Smooth muscle cell (in vitro differentiated cells): ENCODE measurements around the gene SCAMP2. TPM values are rescaled to one million over a fixed set of nuclear protein-coding genes. Genes with fewer than 3 reads are reported as not detected.

Experiments
- DNase-seq: peaks from one replicate; lab custom pipeline; 2025; ENCODE audit not compliant: unreplicated experiment; lab: John Stamatoyannopoulos, UW
- H2AFZ ChIP-seq: fragments of 200-600 bp; sonication (generic); 2 replicates; pipeline ENCODE4 v1.6.0; 2016; ENCODE audit warnings: antibody characterized with exemption, low read depth, mild to moderate bottlenecking
- H3F3A ChIP-seq: fragments of 200-600 bp; sonication (generic); 2 replicates; pipeline ENCODE4 v1.6.0; 2017; ENCODE audit warnings: antibody characterized with exemption, low read depth
- H3K27ac ChIP-seq: fragments of 200-600 bp; sonication (generic); 2 replicates; pipeline ENCODE4 v1.5.1; 2016; ENCODE audit warnings: low read depth, mild to moderate bottlenecking
- H3K27me3 ChIP-seq: fragments of 200-600 bp; sonication (generic); 2 replicates; pipeline ENCODE4 v1.6.1; 2016; ENCODE audit warnings: low read depth, mild to moderate bottlenecking
- H3K36me3 ChIP-seq: fragments of 200-600 bp; sonication (generic); 2 replicates; pipeline ENCODE4 v1.5.1; 2016; ENCODE audit warnings: low read depth
- H3K4me1 ChIP-seq: fragments of 200-600 bp; sonication (generic); 2 replicates; pipeline ENCODE4 v1.5.1; 2016; ENCODE audit warnings: low read depth
- H3K4me2 ChIP-seq: fragments of 200-600 bp; sonication (generic); 2 replicates; pipeline ENCODE4 v1.6.0; 2016; ENCODE audit warnings: mild to moderate bottlenecking
- H3K4me3 ChIP-seq: fragments of 200-600 bp; sonication (generic); 2 replicates; pipeline ENCODE4 v1.5.1; 2016; ENCODE audit warnings: mild to moderate bottlenecking
- H3K79me2 ChIP-seq: fragments of 200-600 bp; sonication (generic); 2 replicates; pipeline ENCODE4 v1.6.0; 2016; ENCODE audit warnings: low read depth, mild to moderate bottlenecking
- H3K9ac ChIP-seq: fragments of 200-600 bp; sonication (generic); 2 replicates; pipeline ENCODE4 v1.6.0; 2016; ENCODE audit warnings: low read depth
- H3K9me3 ChIP-seq: fragments of 200-600 bp; sonication (generic); replicated peaks from 2 replicates; pipeline ENCODE4 v1.5.1; 2016; ENCODE audit warnings: low read depth
- H4K20me1 ChIP-seq: fragments of 200-600 bp; sonication (generic); 2 replicates; pipeline ENCODE4 v1.6.0; 2016; ENCODE audit warnings: low read depth
- WGBS: methylation state at CpG from one replicate; pipeline ENCODE4 v1.1.7; 2016; ENCODE audit warnings: low lambda C conversion rate; 5-methylcytosine and 5-hydroxymethylcytosine counted together
- polyA plus RNA-seq: library from polyadenylated mRNA; unstranded; fragments of >200 nt; fragmentation: Nextera tagmentation; extraction: Ambion mirVana; gene quantifications from 2 replicates; pipeline ENCODE4 v1.2.1, GENCODE V29; 2016
- total RNA-seq: library from RNA; depleted of rRNA; stranded (reverse); fragments of >200 nt; gene quantifications from 2 replicates; pipeline ENCODE4 v1.2.3, GENCODE V29; 2014
- TF ChIP-seq, protein P1 (sequence below): fragments of 200-600 bp; sonication (generic); IDR thresholded peaks from 2 replicates; pipeline ENCODE4 v1.5.1; 2017; ENCODE audit warnings: borderline replicate concordance, mild to moderate bottlenecking, antibody characterized with exemption; ENCODE audit not compliant: insufficient read depth, poor library complexity, severe bottlenecking

SCAMP2 gene
- total and polyA plus RNA-seq, 2 experiments from 2014 or later, result 55.5 to 80.3 TPM

DNA sequence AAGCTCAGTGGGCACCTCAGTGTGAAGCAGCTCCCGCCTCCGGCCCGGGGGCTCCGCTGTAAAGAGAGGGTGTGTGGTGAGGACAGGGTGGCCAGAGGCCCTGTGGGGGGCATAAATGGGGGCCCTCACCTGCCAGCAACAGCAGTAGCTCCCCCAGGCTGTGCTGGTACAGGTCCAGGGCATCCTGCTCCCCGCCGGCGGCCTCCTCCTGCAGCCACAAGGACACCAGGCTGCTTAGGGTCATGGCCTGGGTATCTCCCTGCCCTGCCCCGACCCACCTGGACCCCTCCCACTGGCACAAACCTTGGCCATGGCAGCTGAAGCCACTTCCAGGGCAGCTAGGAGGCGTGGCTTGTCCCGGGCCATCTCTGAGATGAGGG, 35.0 kb downstream of the SCAMP2 start:
- no peak for DNase-seq
- WGBS, result 98% methylated on average over 10 of the region's 10 CpGs
- Histone ChIP-seq H3K4me1 (peaks cover under 1% of the 10 kb centered on the region), H4K20me1 (no peaks in the 10 kb centered on the region), H2AFZ (no peak overlapping the region), H3K27me3 (no peaks in the 10 kb centered on the region), H3K9ac (no peak overlapping the region), H3K4me3 (no peak overlapping the region), H3K4me2 (no peak overlapping the region), H3F3A (no peaks in the 10 kb centered on the region), H3K79me2 (no peaks in the 10 kb centered on the region), H3K36me3 (no peaks in the 10 kb centered on the region), H3K27ac (no peak overlapping the region), H3K9me3 (no peaks in the 10 kb centered on the region)
- TF ChIP-seq, protein P1, sequence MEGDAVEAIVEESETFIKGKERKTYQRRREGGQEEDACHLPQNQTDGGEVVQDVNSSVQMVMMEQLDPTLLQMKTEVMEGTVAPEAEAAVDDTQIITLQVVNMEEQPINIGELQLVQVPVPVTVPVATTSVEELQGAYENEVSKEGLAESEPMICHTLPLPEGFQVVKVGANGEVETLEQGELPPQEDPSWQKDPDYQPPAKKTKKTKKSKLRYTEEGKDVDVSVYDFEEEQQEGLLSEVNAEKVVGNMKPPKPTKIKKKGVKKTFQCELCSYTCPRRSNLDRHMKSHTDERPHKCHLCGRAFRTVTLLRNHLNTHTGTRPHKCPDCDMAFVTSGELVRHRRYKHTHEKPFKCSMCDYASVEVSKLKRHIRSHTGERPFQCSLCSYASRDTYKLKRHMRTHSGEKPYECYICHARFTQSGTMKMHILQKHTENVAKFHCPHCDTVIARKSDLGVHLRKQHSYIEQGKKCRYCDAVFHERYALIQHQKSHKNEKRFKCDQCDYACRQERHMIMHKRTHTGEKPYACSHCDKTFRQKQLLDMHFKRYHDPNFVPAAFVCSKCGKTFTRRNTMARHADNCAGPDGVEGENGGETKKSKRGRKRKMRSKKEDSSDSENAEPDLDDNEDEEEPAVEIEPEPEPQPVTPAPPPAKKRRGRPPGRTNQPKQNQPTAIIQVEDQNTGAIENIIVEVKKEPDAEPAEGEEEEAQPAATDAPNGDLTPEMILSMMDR, result no peak

- H3K9me3 ChIP-seq, result no peaks in the 10 kb centered on the region
- WGBS, result 85% methylated on average over 12 of the region's 15 CpGs
Observed at GRCh38 chr15:74837482-74838136, 35.6 kb downstream of the SCAMP2 start.

GRCh38 chr15:74836846-74837245, 36.3 kb downstream of the SCAMP2 start:
- no peaks in the 10 kb centered on the region for H3K79me2 ChIP-seq
- H2AFZ ChIP-seq, result no peak overlapping the region
- H3K27me3 ChIP-seq, result no peaks in the 10 kb centered on the region
- H4K20me1 ChIP-seq, result no peaks in the 10 kb centered on the region
- WGBS, result 98% methylated on average over 7 of the region's 7 CpGs
- no peak for DNase-seq
- H3K4me3 ChIP-seq, result no peak overlapping the region
- H3F3A ChIP-seq, result no peaks in the 10 kb centered on the region
- TF ChIP-seq, protein P1, result no peak
- no peaks in the 10 kb centered on the region for H3K36me3 ChIP-seq
- no peak overlapping the region for H3K9ac ChIP-seq
- no peak overlapping the region for H3K27ac ChIP-seq
- H3K4me2 ChIP-seq, result no peak overlapping the region
- no peaks in the 10 kb centered on the region for H3K4me1 ChIP-seq
- no peaks in the 10 kb centered on the region for H3K9me3 ChIP-seq

More at GRCh38 chr15:74837482-74838136, 35.6 kb downstream of the SCAMP2 start:
- Histone ChIP-seq H3K4me2 (no peak overlapping the region), H3K4me3 (no peak overlapping the region), H3K79me2 (no peaks in the 10 kb centered on the region), H3K36me3 (no peaks in the 10 kb centered on the region), H3K4me1 (no peaks in the 10 kb centered on the region), H3K27me3 (no peaks in the 10 kb centered on the region), H2AFZ (no peak overlapping the region), H3F3A (no peaks in the 10 kb centered on the region), H3K9ac (no peak overlapping the region), H4K20me1 (no peaks in the 10 kb centered on the region), H3K27ac (no peak overlapping the region)
- DNase-seq, result no peak
- TF ChIP-seq, protein P1, result peak; percentile 5

- H3F3A ChIP-seq, result no peaks in the 10 kb centered on the region
- H3K4me1 ChIP-seq, result no peaks in the 10 kb centered on the region
- no peak overlapping the region for H3K9ac ChIP-seq
- H3K27me3 ChIP-seq, result no peaks in the 10 kb centered on the region
- no peaks in the 10 kb centered on the region for H3K9me3 ChIP-seq
- H2AFZ ChIP-seq, result no peak overlapping the region
- H3K36me3 ChIP-seq, result no peaks in the 10 kb centered on the region
- WGBS, result 46% methylated on average over 5 of the region's 5 CpGs
- DNase-seq, result peak; percentile 5
- TF ChIP-seq, protein P1, result peak; percentile 62
- H4K20me1 ChIP-seq, result no peaks in the 10 kb centered on the region
- no peak overlapping the region for H3K4me3 ChIP-seq
- H3K27ac ChIP-seq, result no peak overlapping the region
- H3K4me2 ChIP-seq, result no peak overlapping the region
- no peaks in the 10 kb centered on the region for H3K79me2 ChIP-seq
Observed at GRCh38 chr15:74835312-74835823, 37.8 kb downstream of the SCAMP2 start.
